Stomach (tissue), 4 donors: Measurements from ENCODE around the gene REV3L.

Source experiments
- EP300 ChIP-seq: sonication (generic); formaldehyde crosslinking; IDR thresholded peaks from one replicate; pipeline ENCODE4 v1.6.1; 2017; ENCODE audit warnings: antibody characterized with exemption
- TF ChIP-seq, protein P1 (sequence below), 7 experiments: fragments of 450-650 bp in 4 of 7; fragments of 200-600 bp in 3 of 7; sonication (generic) in 3 of 7; IDR thresholded peaks; one replicate each; pipeline ENCODE4 v1.5.1; 2016 to 2019; ENCODE audit warnings: antibody characterized with exemption in 7 of 7, control low read depth in 2 of 7, mild to moderate bottlenecking in 1 of 7

DNA sequence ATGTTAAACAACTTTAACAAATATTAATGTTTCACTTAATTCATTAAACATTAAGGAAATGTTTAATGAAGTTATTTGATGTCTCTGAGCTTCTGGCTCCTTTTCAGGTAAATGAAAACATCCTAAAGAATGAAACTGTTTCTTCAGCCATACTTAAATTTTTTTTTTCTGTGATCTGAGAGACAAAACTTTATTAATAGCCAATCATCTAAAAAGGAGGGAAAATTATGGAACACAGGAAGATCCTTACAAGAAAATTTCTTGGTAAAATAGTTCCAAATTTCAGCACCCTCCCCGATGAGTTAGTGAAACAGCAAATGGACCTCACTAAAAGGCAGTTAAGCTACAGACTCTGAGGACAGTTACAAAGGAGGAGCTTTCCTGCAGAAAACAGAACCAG lies 185.2 kb downstream of the REV3L start:
- TF ChIP-seq, protein P1, sequence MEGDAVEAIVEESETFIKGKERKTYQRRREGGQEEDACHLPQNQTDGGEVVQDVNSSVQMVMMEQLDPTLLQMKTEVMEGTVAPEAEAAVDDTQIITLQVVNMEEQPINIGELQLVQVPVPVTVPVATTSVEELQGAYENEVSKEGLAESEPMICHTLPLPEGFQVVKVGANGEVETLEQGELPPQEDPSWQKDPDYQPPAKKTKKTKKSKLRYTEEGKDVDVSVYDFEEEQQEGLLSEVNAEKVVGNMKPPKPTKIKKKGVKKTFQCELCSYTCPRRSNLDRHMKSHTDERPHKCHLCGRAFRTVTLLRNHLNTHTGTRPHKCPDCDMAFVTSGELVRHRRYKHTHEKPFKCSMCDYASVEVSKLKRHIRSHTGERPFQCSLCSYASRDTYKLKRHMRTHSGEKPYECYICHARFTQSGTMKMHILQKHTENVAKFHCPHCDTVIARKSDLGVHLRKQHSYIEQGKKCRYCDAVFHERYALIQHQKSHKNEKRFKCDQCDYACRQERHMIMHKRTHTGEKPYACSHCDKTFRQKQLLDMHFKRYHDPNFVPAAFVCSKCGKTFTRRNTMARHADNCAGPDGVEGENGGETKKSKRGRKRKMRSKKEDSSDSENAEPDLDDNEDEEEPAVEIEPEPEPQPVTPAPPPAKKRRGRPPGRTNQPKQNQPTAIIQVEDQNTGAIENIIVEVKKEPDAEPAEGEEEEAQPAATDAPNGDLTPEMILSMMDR (IDR thresholded peaks at IDR 0.05), result no peak
- no peak for TF ChIP-seq EP300
